Bronchial epithelial cell (primary cell): ENCODE measurements around the gene SNAPC3. TPM values are rescaled to one million over a fixed set of nuclear protein-coding genes. Genes with fewer than 3 reads are reported as not detected.
"Not testable (repeated sequence)": the region's sequence is repeated elsewhere in the genome, so short reads cannot be mapped to it uniquely, and the experiment has no call there.

Source experiments
- DNase-seq: peaks from one replicate; pipeline ENCODE4 v3.0.0-alpha.2; 2010; ENCODE audit warnings: low read depth
- FAIRE-seq: peaks from 2 replicates; lab custom pipeline; 2011; peaks lifted over from hg19 to GRCh38; lab: Jason Lieb, UNC
- H3K27me3 ChIP-seq: 2 replicates; pipeline ENCODE4 v1.5.1; 2011; ENCODE audit warnings: low read length; ENCODE audit not compliant: control insufficient read depth, insufficient read depth
- H3K36me3 ChIP-seq: 2 replicates; pipeline ENCODE4 v1.5.1; 2011; ENCODE audit warnings: low read length; ENCODE audit not compliant: control insufficient read depth, insufficient read depth
- H3K4me3 ChIP-seq: 2 replicates; pipeline ENCODE4 v1.5.1; 2011; ENCODE audit warnings: mild to moderate bottlenecking, low read depth, low read length, control low read depth
- total RNA-seq: library from RNA; depleted of rRNA; stranded (reverse); fragments of >200 nt; gene quantifications from 2 replicates; pipeline ENCODE4 v1.2.1, GENCODE V29; 2014
- TF ChIP-seq, protein P1 (sequence below): IDR thresholded peaks from 2 replicates; pipeline ENCODE4 v1.5.1; 2011; ENCODE audit warnings: mild to moderate bottlenecking, moderate library complexity, low read length, control low read depth, inconsistent platforms; ENCODE audit not compliant: insufficient read depth, severe bottlenecking

SNAPC3 gene
- total RNA-seq, 1 donor from 2014 or later: 33.7 TPM

DNA sequence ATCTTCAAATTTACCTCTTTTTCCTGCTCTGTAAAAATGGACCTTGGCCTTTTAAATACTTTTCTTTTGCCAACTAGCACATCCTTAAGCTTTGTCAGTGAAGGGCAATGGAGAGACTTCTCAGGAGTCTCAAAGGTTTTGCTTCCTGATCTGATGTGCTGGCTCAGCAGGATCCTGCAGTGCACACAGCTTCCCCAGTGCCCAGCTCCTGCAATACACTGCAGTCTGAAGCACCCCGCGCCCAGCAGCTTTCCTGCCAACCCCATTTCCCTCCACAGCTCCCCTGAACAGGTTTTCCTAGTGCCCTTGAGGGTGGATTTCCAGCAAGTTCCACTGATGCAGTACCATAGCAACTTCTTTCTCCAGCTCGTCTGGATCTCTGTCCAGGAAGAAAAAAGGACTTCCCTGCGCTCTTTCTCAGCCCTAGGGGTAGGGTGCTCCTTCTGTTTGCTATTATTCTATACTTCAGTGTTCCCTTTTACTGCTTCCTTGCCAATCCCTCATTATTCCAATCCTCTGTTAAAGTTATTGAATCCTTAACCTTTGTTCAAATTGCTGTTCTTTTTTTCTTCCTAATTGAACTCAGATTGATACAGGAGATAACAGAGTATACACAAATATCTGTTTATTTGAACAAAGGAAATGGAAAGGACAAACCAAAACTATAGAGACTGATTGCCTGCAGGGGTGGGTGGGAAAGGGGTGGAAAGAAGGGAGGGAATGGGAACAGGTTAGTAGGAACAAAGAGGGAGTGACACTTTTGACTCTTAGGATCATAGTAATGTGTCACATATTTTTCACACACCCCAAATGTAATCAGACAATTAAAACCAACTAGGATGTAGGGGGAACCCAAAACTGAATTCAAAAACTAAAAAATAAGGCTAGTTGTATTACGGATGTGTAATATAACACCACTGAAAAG lies 8.5 kb downstream of the SNAPC3 start:
- DNase-seq (no peak), FAIRE-seq (no peak)
- TF ChIP-seq, protein P1, sequence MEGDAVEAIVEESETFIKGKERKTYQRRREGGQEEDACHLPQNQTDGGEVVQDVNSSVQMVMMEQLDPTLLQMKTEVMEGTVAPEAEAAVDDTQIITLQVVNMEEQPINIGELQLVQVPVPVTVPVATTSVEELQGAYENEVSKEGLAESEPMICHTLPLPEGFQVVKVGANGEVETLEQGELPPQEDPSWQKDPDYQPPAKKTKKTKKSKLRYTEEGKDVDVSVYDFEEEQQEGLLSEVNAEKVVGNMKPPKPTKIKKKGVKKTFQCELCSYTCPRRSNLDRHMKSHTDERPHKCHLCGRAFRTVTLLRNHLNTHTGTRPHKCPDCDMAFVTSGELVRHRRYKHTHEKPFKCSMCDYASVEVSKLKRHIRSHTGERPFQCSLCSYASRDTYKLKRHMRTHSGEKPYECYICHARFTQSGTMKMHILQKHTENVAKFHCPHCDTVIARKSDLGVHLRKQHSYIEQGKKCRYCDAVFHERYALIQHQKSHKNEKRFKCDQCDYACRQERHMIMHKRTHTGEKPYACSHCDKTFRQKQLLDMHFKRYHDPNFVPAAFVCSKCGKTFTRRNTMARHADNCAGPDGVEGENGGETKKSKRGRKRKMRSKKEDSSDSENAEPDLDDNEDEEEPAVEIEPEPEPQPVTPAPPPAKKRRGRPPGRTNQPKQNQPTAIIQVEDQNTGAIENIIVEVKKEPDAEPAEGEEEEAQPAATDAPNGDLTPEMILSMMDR: no peak
- no peaks in the 10 kb centered on the region for H3K27me3 ChIP-seq
- no peak overlapping the region for H3K4me3 ChIP-seq
- peaks cover 2% of the 10 kb centered on the region for H3K36me3 ChIP-seq

- DNase-seq: no peak
- TF ChIP-seq, protein P1: no peak
- H3K27me3 ChIP-seq: no peaks in the 10 kb centered on the region
- H3K4me3 ChIP-seq: no peak overlapping the region
- peaks cover 2% of the 10 kb centered on the region for H3K36me3 ChIP-seq
- no peak for FAIRE-seq
These were observed 10.5 kb downstream of the SNAPC3 start for GRCh38 chr9:15433191-15433590.

DNA sequence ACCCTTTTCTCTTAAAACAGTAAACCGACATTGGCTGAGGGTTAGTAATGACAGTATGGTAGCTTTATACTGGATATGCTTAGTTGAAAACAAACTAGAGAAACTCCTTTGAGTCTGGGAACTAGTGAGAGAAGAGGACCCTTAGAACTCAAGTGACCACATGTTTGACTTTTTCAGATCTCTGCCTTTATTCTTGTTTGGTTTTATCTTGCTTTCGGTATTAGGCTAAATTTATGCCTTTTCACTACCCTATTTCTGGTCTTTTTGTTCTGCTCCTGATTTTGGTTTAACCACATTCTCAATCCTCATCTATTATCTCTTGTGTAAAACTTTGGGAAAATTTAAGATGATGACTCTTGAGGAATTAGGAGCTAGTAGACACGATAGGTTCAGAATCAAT lies 11.0 kb downstream of the SNAPC3 start:
- DNase-seq (no peak), FAIRE-seq (no peak)
- H3K36me3 ChIP-seq: peaks cover 2% of the 10 kb centered on the region

DNA sequence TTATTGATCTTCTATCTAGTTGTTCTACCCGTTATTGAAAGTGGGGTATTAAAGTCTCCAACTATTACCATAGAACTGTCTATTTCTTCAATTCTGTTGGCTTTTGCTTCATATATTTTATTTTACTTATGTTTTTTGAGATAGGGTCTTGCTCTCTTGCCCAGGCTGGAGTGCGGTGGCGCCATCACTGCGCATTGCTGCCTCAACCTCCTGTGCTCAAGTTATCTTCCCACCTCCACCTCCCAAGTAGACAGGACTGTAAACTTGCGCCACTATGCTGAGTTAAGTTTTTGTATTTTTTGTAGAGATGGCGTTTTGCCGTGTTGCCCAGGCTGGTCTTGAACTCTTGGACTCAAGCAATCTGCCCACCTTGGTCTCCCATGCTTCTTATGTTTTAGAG lies 16.2 kb downstream of the SNAPC3 start:
- TF ChIP-seq, protein P1: no peak
- H3K36me3 ChIP-seq: no peaks in the 10 kb centered on the region

More for the DNA sequence above, 11.0 kb downstream of the SNAPC3 start:
- no peak overlapping the region for H3K4me3 ChIP-seq
- H3K27me3 ChIP-seq: no peaks in the 10 kb centered on the region
- TF ChIP-seq, protein P1: no peak

GRCh38 chr9:15441841-15442240 lies 19.2 kb downstream of the SNAPC3 start:
- H3K4me3 ChIP-seq, DNase-seq, FAIRE-seq, H3K36me3 ChIP-seq, H3K27me3 ChIP-seq: not testable (repeated sequence)

More for the DNA sequence above, 16.2 kb downstream of the SNAPC3 start:
- Histone ChIP-seq H3K4me3 (no peak overlapping the region), H3K27me3 (no peaks in the 10 kb centered on the region)
- DNase-seq (no peak), FAIRE-seq (no peak)

DNA sequence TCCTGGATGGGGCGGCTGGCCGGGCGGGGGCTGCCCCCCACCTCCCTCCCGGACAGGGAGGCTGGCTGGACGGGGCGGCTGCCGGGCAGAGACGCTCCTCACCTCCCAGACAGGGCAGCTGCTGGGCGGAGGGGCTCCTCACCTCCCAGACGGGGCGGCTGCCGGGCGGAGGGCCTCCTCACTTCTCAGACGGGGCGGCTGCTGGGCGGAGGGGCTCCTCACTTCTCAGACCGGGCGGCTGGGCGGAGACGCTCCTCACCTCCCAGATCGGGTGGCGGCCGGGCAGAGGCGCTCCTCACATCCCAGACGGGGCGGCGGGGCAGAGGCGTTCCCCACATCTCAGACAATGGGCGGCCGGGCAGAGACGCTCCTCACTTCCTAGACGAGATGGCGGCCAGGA lies 19.6 kb downstream of the SNAPC3 start:
- not testable (repeated sequence) for H3K27me3 ChIP-seq, FAIRE-seq, DNase-seq, H3K4me3 ChIP-seq, H3K36me3 ChIP-seq
